Activated CD8-positive, alpha-beta memory T cell treated with anti-CD3 and anti-CD28 coated beads, Interleukin-2, amount 10 ng/mL, durations not matched to agents 7 days and 5 days (primary cell): ENCODE measurements around the gene CALM3. TPM values are rescaled to one million over a fixed set of nuclear protein-coding genes. Genes with fewer than 3 reads are reported as not detected.

Source experiments
- ATAC-seq: fragments of 150-1000 bp; cut with Tn5 transposase; one replicate; pipeline ENCODE4 v1.10.0; 2021; ENCODE audit warnings: moderate library complexity
- CTCF ChIA-PET: fragments of 350-600 bp; sonication (Branson Sonifier 250); formaldehyde crosslinking; loops from one replicate; lab custom pipeline; 2021; ENCODE audit warnings: antibody characterized with exemption; lab: Charles Lee
- DNase-seq: peaks from one replicate; pipeline ENCODE4 v3.0.0-alpha.2; 2020
- H3K27ac Mint-ChIP-seq: one replicate; pipeline ENCODE4 v1.8.0; 2021; ENCODE audit warnings: mild to moderate bottlenecking, mixed read lengths
- H3K27me3 Mint-ChIP-seq: one replicate; pipeline ENCODE4 v1.8.0; 2021; ENCODE audit warnings: mixed read lengths
- H3K36me3 Mint-ChIP-seq: one replicate; pipeline ENCODE4 v1.8.0; 2021; ENCODE audit warnings: mild to moderate bottlenecking, mixed read lengths
- H3K4me1 Mint-ChIP-seq: one replicate; pipeline ENCODE4 v1.8.0; 2021; ENCODE audit warnings: mixed read lengths
- H3K4me3 Mint-ChIP-seq: one replicate; pipeline ENCODE4 v1.8.0; 2021; ENCODE audit warnings: mild to moderate bottlenecking, moderate library complexity, mixed read lengths
- H3K9me3 Mint-ChIP-seq: one replicate; pipeline ENCODE4 v1.8.0; 2022; ENCODE audit warnings: low read depth, mixed read lengths
- total RNA-seq, 2 experiments: library from RNA; stranded (reverse); gene quantifications; one replicate each; pipeline ENCODE4 v1.2.3, GENCODE V29; 2021

CALM3 gene
- total RNA-seq, 2 experiments from 2014 or later = 497 to 498 TPM

- no peak within 1 kb of the TSS for H3K4me3 Mint-ChIP-seq
- no peaks in the 10 kb centered on the region for H3K36me3 Mint-ChIP-seq
- ATAC-seq (no peak), DNase-seq (no peak)
- CTCF ChIA-PET = interaction anchor here (1.3 to 2.5 kb wide), 4 partner anchors 22 to 117 kb away, joined by 3 to 12 read pairs (median 6); partner anchors contain the start of gene DACT3
- peaks cover 43% of the 10 kb centered on the region for H3K27me3 Mint-ChIP-seq
- H3K4me1 Mint-ChIP-seq = peaks cover 23% of the 10 kb centered on the region
- H3K27ac Mint-ChIP-seq = no peak within 1 kb of the TSS
- no peaks in the 10 kb centered on the region for H3K9me3 Mint-ChIP-seq
Observed at GRCh38 chr19:46635920-46636761, 35.0 kb downstream of the CALM3 start, which contains the start of gene GNG8. GNG8 (minus strand) TSS chr19:46636202; CDS start chr19:46634682, 1,520 bp downstream.

DNA sequence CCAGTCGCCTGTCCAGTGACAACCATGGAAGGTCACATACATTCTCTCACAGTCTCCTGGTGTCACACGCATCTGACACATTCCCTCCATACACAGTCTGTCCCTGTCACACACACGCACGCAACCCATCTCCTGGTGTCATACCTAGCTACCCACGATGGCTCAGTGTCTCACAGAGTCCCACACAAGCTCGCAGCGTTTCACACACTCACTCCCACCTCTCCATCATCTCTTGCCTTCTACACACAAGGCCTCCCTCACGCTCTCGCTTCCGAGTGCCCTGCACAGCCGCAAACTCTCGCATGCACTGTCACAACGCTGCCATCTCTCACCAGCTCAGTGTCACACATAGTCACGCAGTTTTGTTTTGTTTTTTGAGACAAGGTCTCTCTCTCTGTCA lies 36.1 kb downstream of the CALM3 start:
- DNase-seq = no peak
- peaks cover 23% of the 10 kb centered on the region for H3K4me1 Mint-ChIP-seq
- H3K27me3 Mint-ChIP-seq = peaks cover 44% of the 10 kb centered on the region
- H3K9me3 Mint-ChIP-seq = no peaks in the 10 kb centered on the region
- CTCF ChIA-PET = interaction anchor here (0.9 to 2.5 kb wide), 5 partner anchors 23 to 116 kb away, joined by 3 to 12 read pairs (median 4); partner anchors contain the start of gene DACT3
- no peak overlapping the region for H3K27ac Mint-ChIP-seq
- H3K4me3 Mint-ChIP-seq = no peak overlapping the region
- no peak for ATAC-seq
- H3K36me3 Mint-ChIP-seq = no peaks in the 10 kb centered on the region

DNA sequence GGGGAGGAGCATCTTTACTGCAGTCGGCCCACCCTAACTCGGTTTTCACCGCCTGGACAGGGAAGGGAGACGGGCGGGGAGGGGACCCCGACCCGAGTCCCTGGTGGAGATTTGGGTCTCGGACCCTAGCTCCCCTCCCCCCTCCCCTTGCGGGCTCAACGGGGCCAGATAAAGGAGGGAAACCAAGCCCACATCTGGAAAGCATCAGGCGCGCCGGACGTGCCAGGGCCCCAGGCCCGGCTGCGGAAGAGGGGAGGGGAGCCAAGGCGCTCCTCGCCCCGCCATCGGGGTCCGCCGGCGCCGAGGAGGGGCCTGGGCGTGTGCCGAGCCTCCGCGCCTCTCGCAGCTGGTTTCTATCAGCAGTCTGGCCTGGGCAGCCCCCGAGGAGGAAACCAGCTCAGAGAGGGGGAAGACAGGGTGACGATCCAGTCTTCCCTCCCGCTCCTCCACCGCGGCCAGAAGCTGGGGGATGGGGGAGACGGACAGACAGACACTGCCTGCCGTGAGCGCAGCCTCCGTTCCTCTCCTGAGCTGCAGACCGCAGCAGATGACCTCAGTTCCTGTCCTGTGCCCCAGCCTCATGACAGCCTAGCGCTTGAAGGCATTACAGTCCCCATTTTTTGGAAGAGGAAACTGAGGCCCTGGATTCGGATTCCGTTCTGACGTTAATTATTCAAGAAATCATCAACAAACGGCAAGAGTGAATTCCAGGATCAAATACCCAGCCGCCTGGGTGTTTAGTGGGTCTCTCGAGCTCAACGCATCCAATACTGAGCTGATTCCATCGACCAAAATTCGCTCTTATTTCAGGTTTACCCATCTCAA lies 38.4 kb downstream of the CALM3 start:
- Mint-ChIP-seq H3K4me3 (peak overlapping the region; percentile 35), H3K27ac (no peak overlapping the region), H3K36me3 (no peaks in the 10 kb centered on the region), H3K4me1 (peaks cover 13% of the 10 kb centered on the region), H3K27me3 (peaks cover 37% of the 10 kb centered on the region), H3K9me3 (no peaks in the 10 kb centered on the region)
- CTCF ChIA-PET = interaction anchor here (1.0 to 1.1 kb wide), 2 partner anchors 15 to 153 kb away, joined by 3 to 4 read pairs; no protein-coding TSS in a partner anchor
- ATAC-seq (no peak), DNase-seq (peak; percentile 76)

GRCh38 chr19:46640656-46641055 lies 39.5 kb downstream of the CALM3 start:
- no peaks in the 10 kb centered on the region for H3K36me3 Mint-ChIP-seq
- H3K9me3 Mint-ChIP-seq = no peaks in the 10 kb centered on the region
- peaks cover 8% of the 10 kb centered on the region for H3K4me1 Mint-ChIP-seq
- DNase-seq = no peak
- no peak overlapping the region for H3K27ac Mint-ChIP-seq
- peaks cover 39% of the 10 kb centered on the region for H3K27me3 Mint-ChIP-seq
- no peak overlapping the region for H3K4me3 Mint-ChIP-seq
- ATAC-seq = no peak
- CTCF ChIA-PET = interaction anchor here (1.1 kb wide), 1 partner anchor 14 kb away, joined by 4 read pairs; no protein-coding TSS in a partner anchor

DNA sequence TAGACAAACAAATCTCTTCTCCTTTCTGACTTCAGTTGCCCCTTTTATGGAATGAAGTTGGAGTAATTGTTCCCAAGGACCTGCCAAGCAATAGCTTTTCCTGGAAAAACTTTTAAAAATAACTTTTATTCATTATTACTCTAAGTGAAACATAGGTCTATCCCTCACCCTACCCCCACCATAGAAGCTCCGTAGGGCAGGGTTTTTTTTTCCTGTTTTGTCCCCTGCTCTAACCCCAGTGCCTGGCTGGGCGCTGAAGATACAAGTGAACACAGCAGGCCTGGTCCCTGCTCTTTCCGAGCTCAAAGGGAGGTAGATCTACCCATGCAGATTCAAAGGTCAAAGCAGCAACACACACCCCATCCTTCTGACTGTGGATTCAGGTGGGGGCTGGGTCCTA lies 43.6 kb downstream of the CALM3 start:
- Mint-ChIP-seq H3K4me1 (peaks cover 8% of the 10 kb centered on the region), H3K36me3 (peaks cover 6% of the 10 kb centered on the region), H3K27ac (no peak overlapping the region), H3K27me3 (peaks cover 60% of the 10 kb centered on the region), H3K9me3 (no peaks in the 10 kb centered on the region), H3K4me3 (no peak overlapping the region)
- ATAC-seq = no peak
- no peak for DNase-seq
- CTCF ChIA-PET = interaction anchor here (1.4 to 2.2 kb wide), 3 partner anchors 17 to 110 kb away, joined by 3 to 12 read pairs (median 4); partner anchors contain the start of gene DACT3

DNA sequence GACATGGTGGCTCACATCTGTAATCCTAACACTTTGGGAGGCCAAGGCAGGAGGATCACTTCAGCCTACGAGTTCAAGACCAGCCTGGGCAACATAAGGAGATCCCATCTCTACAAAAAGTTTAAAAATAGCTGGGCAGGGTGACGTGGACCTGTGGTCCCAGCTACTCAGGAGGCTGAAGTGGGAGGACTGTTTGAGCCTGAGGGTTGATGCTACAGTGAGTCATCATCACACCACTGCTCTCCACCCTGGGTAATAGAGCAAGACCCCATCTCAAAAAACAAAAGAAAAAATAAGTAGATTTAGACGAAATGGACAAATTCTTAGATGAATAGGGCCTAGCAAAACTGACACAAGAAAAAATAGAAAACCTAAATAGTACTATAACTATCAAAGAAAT lies 45.3 kb downstream of the CALM3 start:
- Mint-ChIP-seq H3K36me3 (peaks cover 10% of the 10 kb centered on the region), H3K27ac (no peak overlapping the region), H3K4me1 (peaks cover 6% of the 10 kb centered on the region), H3K27me3 (peaks cover 60% of the 10 kb centered on the region), H3K4me3 (no peak overlapping the region), H3K9me3 (no peaks in the 10 kb centered on the region)
- CTCF ChIA-PET = no interaction called here
- ATAC-seq (no peak), DNase-seq (no peak)

DNA sequence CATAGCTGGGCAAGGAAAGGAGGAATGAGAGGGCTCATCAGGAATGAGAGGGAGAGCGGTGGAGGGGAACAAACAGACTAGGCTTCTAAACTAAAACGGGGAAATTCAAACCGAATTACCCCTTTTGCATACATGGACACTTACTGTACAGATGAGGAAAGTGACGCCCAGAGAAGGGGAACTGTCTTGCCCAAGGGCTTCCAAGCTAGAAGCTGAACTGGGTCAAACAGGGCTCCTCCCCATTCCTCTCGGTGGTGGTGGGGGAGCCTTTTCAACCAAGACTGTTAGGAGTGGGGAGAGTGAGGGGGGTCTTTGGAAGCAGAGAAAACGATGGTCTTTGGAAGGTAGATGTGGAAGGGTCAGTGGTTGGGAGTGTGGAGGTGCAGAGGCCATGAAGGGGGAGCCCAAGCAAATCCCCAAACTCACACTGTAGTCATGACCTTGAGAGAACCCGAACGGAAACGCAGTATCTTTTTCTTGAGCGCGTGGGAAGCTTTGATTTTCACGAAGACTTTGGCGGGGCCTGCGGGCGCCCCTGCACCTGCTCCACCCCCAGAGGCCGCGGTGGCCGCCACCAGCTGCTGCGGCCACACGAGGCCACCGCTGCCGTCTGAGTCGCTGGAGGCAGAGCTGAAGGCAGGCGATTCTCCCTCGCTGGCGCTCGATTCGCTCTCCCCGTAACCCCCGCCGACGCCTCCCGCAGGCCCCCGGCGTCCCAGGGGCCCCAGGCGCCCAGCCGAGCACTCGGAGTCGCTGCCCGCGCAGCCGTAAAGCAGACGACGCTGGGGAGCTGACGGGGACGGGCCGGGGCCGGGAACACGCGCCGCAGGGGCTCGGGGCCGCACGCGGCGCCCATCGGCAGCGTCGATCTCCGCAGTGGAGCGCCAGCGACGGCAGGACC lies 47.2 kb downstream of the CALM3 start:
- no peak overlapping the region for H3K4me3 Mint-ChIP-seq

DNA sequence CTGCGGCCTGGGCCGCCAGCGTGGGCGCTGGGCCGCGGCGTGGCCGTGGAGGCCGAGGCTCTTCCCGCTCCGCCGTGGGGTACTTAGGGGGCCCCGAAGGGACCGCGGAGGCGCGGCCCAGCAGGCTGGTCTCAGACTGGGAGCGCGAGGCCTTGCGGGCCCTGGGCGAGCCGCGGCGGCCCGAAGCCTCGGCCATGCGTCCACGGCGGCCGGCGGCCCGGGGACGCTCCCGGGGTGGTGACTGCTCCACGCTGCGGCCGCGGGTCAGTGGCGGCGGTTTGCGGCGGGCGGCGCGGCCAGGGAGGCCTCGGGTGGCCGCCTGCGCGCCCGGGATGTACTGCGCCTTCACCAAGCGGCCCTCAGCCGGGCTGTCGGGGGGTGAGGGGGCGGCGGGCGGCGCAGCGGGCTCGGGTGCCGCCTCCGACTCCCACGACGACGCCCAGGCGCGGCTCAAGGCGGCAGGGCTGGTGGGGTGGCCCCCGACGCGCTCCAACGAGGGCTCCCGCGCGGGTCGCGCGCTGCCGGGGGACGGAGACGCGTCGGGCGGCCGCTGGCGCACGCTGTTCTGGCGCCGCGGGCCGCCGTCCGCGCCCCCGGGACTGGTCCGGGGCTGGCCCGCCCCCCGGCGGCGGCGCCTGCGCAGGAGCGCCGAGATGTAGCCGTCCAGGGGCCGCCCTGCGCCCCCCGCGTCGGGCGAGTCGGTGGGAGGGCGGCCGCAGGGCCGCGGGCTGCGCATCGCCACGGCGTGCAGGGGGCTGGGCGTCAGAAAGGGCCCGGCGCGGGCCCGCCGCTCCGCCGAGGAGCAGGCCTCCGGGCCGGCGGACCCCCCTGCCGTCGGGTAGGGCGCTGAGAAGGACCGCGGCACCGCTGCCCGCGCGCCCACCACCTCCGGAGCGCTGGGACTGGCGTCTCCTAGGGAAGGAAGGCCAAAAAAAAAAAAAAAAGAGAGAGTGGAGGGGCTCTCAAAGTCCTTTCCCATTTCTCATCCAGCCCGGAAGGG lies 48.1 kb downstream of the CALM3 start:
- Mint-ChIP-seq H3K4me1 (peaks cover 6% of the 10 kb centered on the region), H3K36me3 (peaks cover 10% of the 10 kb centered on the region), H3K27ac (no peak overlapping the region), H3K4me3 (no peak overlapping the region), H3K9me3 (no peaks in the 10 kb centered on the region), H3K27me3 (peaks cover 59% of the 10 kb centered on the region)
- CTCF ChIA-PET = no interaction called here
- ATAC-seq (no peak), DNase-seq (no peak)

More for the DNA sequence above, 47.2 kb downstream of the CALM3 start:
- CTCF ChIA-PET = interaction anchor here (1.0 to 1.5 kb wide), 2 partner anchors 8 to 118 kb away, joined by 3 to 4 read pairs; no protein-coding TSS in a partner anchor
- Mint-ChIP-seq H3K4me1 (peaks cover 6% of the 10 kb centered on the region), H3K27me3 (peaks cover 58% of the 10 kb centered on the region), H3K9me3 (no peaks in the 10 kb centered on the region), H3K27ac (peak overlapping the region; percentile 35), H3K36me3 (peaks cover 10% of the 10 kb centered on the region)
- ATAC-seq (no peak), DNase-seq (no peak)

GRCh38 chr19:46650445-46650844 lies 49.3 kb downstream of the CALM3 start:
- H3K4me1 Mint-ChIP-seq = peaks cover 8% of the 10 kb centered on the region
- H3K9me3 Mint-ChIP-seq = no peaks in the 10 kb centered on the region
- H3K27ac Mint-ChIP-seq = no peak overlapping the region
- no peak overlapping the region for H3K4me3 Mint-ChIP-seq
- H3K27me3 Mint-ChIP-seq = peaks cover 60% of the 10 kb centered on the region
- no peak for ATAC-seq
- no peak for DNase-seq
- CTCF ChIA-PET = no interaction called here
- peaks cover 10% of the 10 kb centered on the region for H3K36me3 Mint-ChIP-seq

- CTCF ChIA-PET = interaction anchor here (1.2 to 1.5 kb wide), 2 partner anchors 15 to 73 kb away, joined by 3 to 4 read pairs; no protein-coding TSS in a partner anchor
- peaks cover 56% of the 10 kb centered on the region for H3K27me3 Mint-ChIP-seq
- H3K4me3 Mint-ChIP-seq = no peak overlapping the region
- DNase-seq (no peak), ATAC-seq (no peak)
- no peaks in the 10 kb centered on the region for H3K9me3 Mint-ChIP-seq
- peaks cover 4% of the 10 kb centered on the region for H3K36me3 Mint-ChIP-seq
- H3K4me1 Mint-ChIP-seq = peaks cover 5% of the 10 kb centered on the region
- no peak overlapping the region for H3K27ac Mint-ChIP-seq
Observed at GRCh38 chr19:46654621-46655152, 53.6 kb downstream of the CALM3 start.

GRCh38 chr19:46656541-46656940 lies 55.4 kb downstream of the CALM3 start:
- no peak for DNase-seq
- Mint-ChIP-seq H3K27ac (no peak overlapping the region), H3K9me3 (no peaks in the 10 kb centered on the region), H3K27me3 (peaks cover 48% of the 10 kb centered on the region), H3K4me1 (peaks cover 12% of the 10 kb centered on the region), H3K36me3 (no peaks in the 10 kb centered on the region), H3K4me3 (no peak overlapping the region)
- CTCF ChIA-PET = interaction anchor here (0.5 to 1.8 kb wide), 3 partner anchors 9 to 728 kb away, joined by 4 to 5 read pairs (median 5); no protein-coding TSS in a partner anchor
- ATAC-seq = no peak
